K562 (cell line): ENCODE data around the gene GHRL. TPM values are rescaled to one million over a fixed set of nuclear protein-coding genes. Genes with fewer than 3 reads are reported as not detected.

Experiments
- ARHGAP35 ChIP-seq: fragments of 450-650 bp; IDR thresholded peaks from 2 replicates; pipeline ENCODE4 v1.6.1; 2018; ENCODE audit not compliant: partially characterized antibody
- ARID1B ChIP-seq: fragments of 450-650 bp; IDR thresholded peaks from 2 replicates; pipeline ENCODE4 v1.6.1; 2016; ENCODE audit warnings: antibody characterized with exemption, mild to moderate bottlenecking, inconsistent platforms
- EP400 ChIP-seq: fragments of 450-650 bp; IDR thresholded peaks from 2 replicates; pipeline ENCODE4 v1.6.1; 2017; ENCODE audit warnings: antibody characterized with exemption, mild to moderate bottlenecking, moderate library complexity
- GABPB1 ChIP-seq: sonication (generic); formaldehyde crosslinking; IDR thresholded peaks from 2 replicates; pipeline ENCODE4 v1.8.0; 2022; ENCODE audit warnings: mild to moderate bottlenecking, missing genetic modification reagents
- HDAC3 ChIP-seq: fragments of 450-650 bp; IDR thresholded peaks from 2 replicates; pipeline ENCODE4 v1.6.1; 2018; ENCODE audit warnings: borderline replicate concordance, mild to moderate bottlenecking, moderate library complexity; ENCODE audit not compliant: partially characterized antibody
- MAZ ChIP-seq, 2 experiments: fragments of 450-650 bp in 1 of 2; sonication (generic) in 1 of 2; formaldehyde crosslinking; IDR thresholded peaks in 1 of 2; conservative IDR thresholded peaks in 1 of 2; 2 replicates each; pipeline versions ENCODE4 v1.4.0 to v1.5.0; 2020; ENCODE audit warnings: mild to moderate bottlenecking in 1 of 2, missing genetic modification reagents in 1 of 2
- NUFIP1 ChIP-seq: fragments of 450-650 bp; IDR thresholded peaks from 2 replicates; pipeline ENCODE4 v1.6.1; 2018; ENCODE audit not compliant: partially characterized antibody
- SIN3B ChIP-seq: fragments of 450-650 bp; IDR thresholded peaks from 2 replicates; pipeline ENCODE4 v1.6.1; 2017; ENCODE audit warnings: low read depth, mild to moderate bottlenecking, moderate library complexity
- ZBTB7A ChIP-seq: IDR thresholded peaks from 2 replicates; pipeline ENCODE4 v1.6.1; 2011; ENCODE audit warnings: low read depth, mild to moderate bottlenecking, low read length, moderate library complexity, borderline replicate concordance; ENCODE audit not compliant: control insufficient read depth
- ZC3H4 ChIP-seq: sonication (generic); formaldehyde crosslinking; IDR thresholded peaks from 2 replicates; pipeline ENCODE4 v1.9.0; 2021; ENCODE audit warnings: missing genetic modification reagents, borderline replicate concordance
- ZFP1 ChIP-seq: fragments of 450-650 bp; formaldehyde crosslinking; IDR thresholded peaks from 2 replicates; pipeline ENCODE4 v1.4.0; 2020; ENCODE audit warnings: mild to moderate bottlenecking, mixed read lengths
- ZNF318 ChIP-seq, 2 experiments: fragments of 450-650 bp; IDR thresholded peaks; 2 replicates each; pipeline ENCODE4 v1.6.1; 2016; ENCODE audit warnings: mild to moderate bottlenecking in 2 of 2, borderline replicate concordance in 1 of 2, low read depth in 1 of 2, moderate library complexity in 1 of 2
- ZNF609 ChIP-seq: sonication (generic); formaldehyde crosslinking; IDR thresholded peaks from 2 replicates; pipeline ENCODE4 v1.8.1; 2023; ENCODE audit warnings: missing genetic modification reagents, mild to moderate bottlenecking, borderline replicate concordance
- polyA plus RNA-seq, 8 experiments: library from polyadenylated mRNA; depleted of rRNA in 4 of 8; stranded (reverse) in 5 of 8; unstranded in 3 of 8; fragments of >200 nt; fragmentation: Nextera tagmentation in 2 of 8; fragmentation: Illumina TruSeq in 1 of 8; extraction: Ambion mirVana in 2 of 8; extraction: Trizol in 1 of 8; gene quantifications; 2 replicates each; pipeline versions ENCODE4 v1.2.1 to v1.2.3, GENCODE V29; 2011 to 2014; ENCODE audit warnings: inconsistent platforms in 1 of 8, missing spikeins in 1 of 8
- total RNA-seq, 7 experiments: library from RNA; depleted of rRNA in 6 of 7; stranded (reverse); fragments of >200 nt in 6 of 7; fragmentation: Illumina TruSeq in 2 of 7; extraction: Trizol in 2 of 7; gene quantifications; 2 replicates each; pipeline versions ENCODE4 v1.2.1 to v1.2.3, GENCODE V29; 2011 to 2021; ENCODE audit warnings: low replicate concordance in 1 of 7

The GHRL gene
- total and polyA plus RNA-seq, 9 of the 15 experiments (the other 6 are each of a cell fraction or from before 2014, with no cell fraction given), result 0.08 to 0.29 (median 0.15) TPM; not detected in 5

- no peak for TF ChIP-seq ZNF609 (CRISPR knock-in tag)
- TF ChIP-seq SIN3B, result peak; percentile 85
- TF ChIP-seq NUFIP1, result no peak
- TF ChIP-seq ARID1B, result no peak
- TF ChIP-seq ZNF318 (IDR thresholded peaks at IDR 0.05; ENCODE audit: borderline replicate concordance in 1 of 2, low read depth in 1 of 2), result no peak
- no peak for TF ChIP-seq ZFP1 (CRISPR knock-in tag)
- peak; percentile 70 for TF ChIP-seq GABPB1 (CRISPR knock-in tag)
- peak; percentile 50; the same call in 1 of the 2 replicates for TF ChIP-seq EP400
- no peak for TF ChIP-seq ARHGAP35
- TF ChIP-seq ZBTB7A, result peak; percentile 97
- TF ChIP-seq HDAC3, result no peak
- peak; percentile 71 to 81 for TF ChIP-seq MAZ (CRISPR knock-in tag; conservative IDR thresholded peaks at IDR 0.05 in 1 of 2, IDR thresholded peaks at IDR 0.05 in 1 of 2)
- no peak for TF ChIP-seq ZC3H4 (CRISPR knock-in tag)
Measured at GRCh38 chr3:10248184-10248983, 44.4 kb downstream of the GHRL start, which contains the start of gene TATDN2 (continued).
